CD4-positive, CD25-positive, alpha-beta regulatory T cell (primary cell): ENCODE data around the gene UBE3A. TPM values are rescaled to one million over a fixed set of nuclear protein-coding genes. Genes with fewer than 3 reads are reported as not detected.
"Not testable (repeated sequence)": the region's sequence is repeated elsewhere in the genome, so short reads cannot be mapped to it uniquely, and the experiment has no call there.

Experiments
- ATAC-seq, 2 donors: fragments of 150-1000 bp; cut with Tn5 transposase; one replicate each; pipeline ENCODE4 v1.10.0; 2021; ENCODE audit warnings: low read depth in 2 of 2, moderate number of reproducible peaks in 2 of 2, moderate library complexity in 1 of 2
- DNase-seq, 3 donors: peaks; one replicate each; pipeline versions ENCODE4 v3.0.0 to v3.0.0-alpha.2; 2012 to 2022; ENCODE audit warnings: mixed read lengths in 1 of 3
- H3K27ac ChIP-seq: one replicate; pipeline ENCODE4 v1.7.0; 2013; ENCODE audit warnings: mild to moderate bottlenecking, low read length; ENCODE audit not compliant: insufficient read depth, poor library complexity, severe bottlenecking
- H3K27me3 ChIP-seq: one replicate; pipeline ENCODE4 v1.7.0; 2013; ENCODE audit warnings: low read length; ENCODE audit not compliant: control insufficient read depth, insufficient read depth
- H3K36me3 ChIP-seq: one replicate; pipeline ENCODE4 v1.7.0; 2013; ENCODE audit warnings: mild to moderate bottlenecking, low read length, moderate library complexity; ENCODE audit not compliant: control insufficient read depth, insufficient read depth
- H3K4me1 ChIP-seq: 2 replicates; pipeline ENCODE4 v1.7.0; 2013; ENCODE audit warnings: mild to moderate bottlenecking, low read length; ENCODE audit not compliant: insufficient read depth, control insufficient read depth, poor library complexity, severe bottlenecking
- H3K4me3 ChIP-seq: one replicate; pipeline ENCODE4 v1.7.0; 2013; ENCODE audit warnings: low read depth, mild to moderate bottlenecking, low read length, moderate library complexity
- H3K9me3 ChIP-seq, 2 experiments: 1 replicate in 1 of 2; 2 replicates in 1 of 2; pipeline ENCODE4 v1.7.0; 2013; ENCODE audit warnings: low read length in 2 of 2, mild to moderate bottlenecking in 1 of 2, moderate library complexity in 1 of 2; ENCODE audit not compliant: control insufficient read depth in 2 of 2
- H3K27ac Mint-ChIP-seq, 3 donors: one replicate each; pipeline ENCODE4 v1.8.0; 2020 to 2022; ENCODE audit warnings: mild to moderate bottlenecking in 3 of 3, mixed read lengths in 3 of 3, moderate library complexity in 2 of 3
- H3K27me3 Mint-ChIP-seq: one replicate; pipeline ENCODE4 v1.8.0; 2022; ENCODE audit warnings: mild to moderate bottlenecking, mixed read lengths
- H3K36me3 Mint-ChIP-seq: one replicate; pipeline ENCODE4 v1.8.0; 2020; ENCODE audit warnings: mixed read lengths
- H3K4me1 Mint-ChIP-seq, 4 donors: one replicate each; pipeline ENCODE4 v1.8.0; 2020 to 2022; ENCODE audit warnings: mixed read lengths in 4 of 4, mild to moderate bottlenecking in 1 of 4
- H3K4me3 Mint-ChIP-seq, 4 donors: one replicate each; pipeline ENCODE4 v1.8.0; 2020 to 2022; ENCODE audit warnings: mild to moderate bottlenecking in 4 of 4, mixed read lengths in 4 of 4, moderate library complexity in 3 of 4
- H3K9me3 Mint-ChIP-seq, 7 donors: one replicate each; pipeline ENCODE4 v1.8.0; 2020 to 2022; ENCODE audit warnings: mixed read lengths in 7 of 7, mild to moderate bottlenecking in 3 of 7, moderate library complexity in 2 of 7
- polyA plus RNA-seq, 4 donors: library from polyadenylated mRNA; unstranded; fragments of 300-500 nt; fragmentation: Illumina TruSeq; gene quantifications; one replicate each; pipeline ENCODE4 v1.2.3, GENCODE V29; 2021
- total RNA-seq: library from RNA; stranded (reverse); gene quantifications from one replicate; pipeline ENCODE4 v1.2.3, GENCODE V29; 2022

Gene UBE3A
- total and polyA plus RNA-seq, 5 donors from 2014 or later = 88.6 to 109 (median 105) TPM

DNA sequence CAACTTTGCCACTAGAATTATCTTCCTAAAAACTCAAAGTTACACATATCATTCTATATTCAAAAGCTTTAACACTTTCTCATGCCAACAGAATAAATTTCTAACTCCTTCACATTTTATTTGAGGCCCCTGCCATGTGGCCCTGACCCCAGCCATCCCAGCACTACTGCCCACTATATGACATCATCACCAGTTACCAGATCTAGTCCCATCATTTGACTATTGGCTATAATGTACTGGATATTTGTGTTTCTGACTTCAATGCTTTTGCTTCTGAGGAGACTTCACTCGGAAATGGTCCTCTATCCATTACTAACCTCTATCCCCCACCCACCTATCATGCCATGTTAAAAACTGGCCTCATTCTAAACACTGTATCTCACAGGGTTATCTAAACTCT lies 23.6 kb downstream of the UBE3A start:
- Histone ChIP-seq H3K9me3 (peaks cover 16% of the 10 kb centered on the region in 2 experiments), H3K4me1 (no peaks in the 10 kb centered on the region), H3K27me3 (no peaks in the 10 kb centered on the region), H3K36me3 (peaks cover 13% of the 10 kb centered on the region), H3K27ac (no peak overlapping the region), H3K4me3 (no peak overlapping the region)
- Mint-ChIP-seq H3K4me3 (peak overlapping the region in 3 of 4 donors; percentile 19 to 34 (median 31)), H3K27ac (peak overlapping the region in 2 of 3 donors; percentile 54 to 75), H3K4me1 (peaks cover 56 to 92% (median 58%) of the 10 kb centered on the region in 4 donors), H3K36me3 (peaks cover 20% of the 10 kb centered on the region), H3K9me3 (peaks cover 1 to 8% (median 7%) of the 10 kb centered on the region in 7 donors), H3K27me3 (no peaks in the 10 kb centered on the region)
- no peak for ATAC-seq
- no peak for DNase-seq

DNA sequence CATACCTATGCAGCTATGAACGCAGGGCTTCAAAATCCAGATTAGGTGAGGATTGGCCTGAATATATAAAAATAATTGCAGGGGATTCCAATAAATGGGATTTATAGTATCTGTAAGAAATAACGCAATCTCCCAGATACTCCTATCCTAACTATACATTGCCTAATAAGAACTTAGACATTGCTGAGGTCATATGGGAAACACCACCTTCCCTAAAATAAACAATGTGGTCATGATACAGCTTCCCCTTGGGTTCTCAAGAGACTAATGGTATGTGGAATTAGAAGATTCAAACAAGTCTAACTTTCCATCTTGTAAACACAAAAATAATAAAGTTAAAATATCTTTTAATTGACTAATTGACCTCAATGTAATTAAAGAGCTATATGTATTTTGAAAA lies 28.2 kb downstream of the UBE3A start:
- no peak overlapping the region for H3K4me3 ChIP-seq
- no peaks in the 10 kb centered on the region for H3K27me3 Mint-ChIP-seq
- no peak overlapping the region for H3K27ac Mint-ChIP-seq
- H3K9me3 ChIP-seq = peaks cover 4 to 8% of the 10 kb centered on the region in 2 experiments
- peaks cover 9% of the 10 kb centered on the region for H3K36me3 ChIP-seq
- H3K27ac ChIP-seq = no peak overlapping the region
- ATAC-seq = no peak
- H3K4me1 ChIP-seq = no peaks in the 10 kb centered on the region
- H3K4me1 Mint-ChIP-seq = peaks cover 23 to 85% (median 41%) of the 10 kb centered on the region in 4 donors
- peaks cover 9% of the 10 kb centered on the region for H3K36me3 Mint-ChIP-seq
- H3K9me3 Mint-ChIP-seq = peaks cover 0 to 9% (median 0%) of the 10 kb centered on the region in 7 donors
- no peak for DNase-seq
- H3K4me3 Mint-ChIP-seq = no peak overlapping the region
- H3K27me3 ChIP-seq = no peaks in the 10 kb centered on the region

DNA sequence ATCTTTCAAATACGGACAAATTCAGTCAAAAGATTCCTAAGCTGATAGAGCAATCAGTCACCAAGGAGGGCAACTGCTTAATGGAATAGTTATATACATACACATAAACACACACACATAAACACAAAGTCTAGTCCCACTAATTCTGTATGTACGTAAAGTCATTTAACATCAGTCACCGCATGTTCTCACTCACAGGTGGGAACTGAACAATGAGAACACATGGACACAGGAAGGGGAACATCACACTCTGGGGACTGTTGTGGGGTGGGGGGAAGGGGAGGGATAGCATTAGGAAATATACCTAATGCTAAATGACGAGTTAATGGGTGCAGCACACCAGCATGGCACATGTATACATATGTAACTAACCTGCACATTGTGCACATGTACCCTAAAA lies 29.1 kb downstream of the UBE3A start:
- H3K36me3 Mint-ChIP-seq = peaks cover 18% of the 10 kb centered on the region
- H3K4me1 ChIP-seq, H3K4me3 ChIP-seq, H3K9me3 ChIP-seq, ATAC-seq, H3K27ac ChIP-seq, DNase-seq, H3K9me3 Mint-ChIP-seq, H3K27me3 ChIP-seq, H3K27me3 Mint-ChIP-seq: not testable (repeated sequence)
- H3K4me3 Mint-ChIP-seq = peak overlapping the region in 1 of 4 donors; percentile 64
- H3K4me1 Mint-ChIP-seq = peaks cover 16 to 76% (median 39%) of the 10 kb centered on the region in 4 donors
- H3K27ac Mint-ChIP-seq = peak overlapping the region in 2 of 3 donors; percentile 12 to 36
- H3K36me3 ChIP-seq = peaks cover 18% of the 10 kb centered on the region

DNA sequence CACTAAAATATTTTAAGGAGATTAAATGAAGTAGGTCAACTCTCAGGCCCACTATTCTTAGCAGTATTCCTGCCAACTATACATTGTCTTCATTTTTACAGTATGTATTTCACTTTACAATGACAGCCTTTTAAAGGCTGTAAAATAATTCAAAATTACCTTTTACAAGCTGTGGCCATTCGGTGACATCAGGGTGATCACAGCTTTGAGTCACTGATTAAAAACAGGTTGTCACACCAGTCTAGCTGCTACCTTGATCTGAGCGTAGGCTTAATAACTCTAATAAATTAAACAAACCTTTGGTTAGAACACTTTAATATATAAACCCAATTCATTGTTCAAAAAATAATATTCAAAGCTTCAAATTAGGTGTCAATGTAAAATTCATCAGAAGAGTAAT lies 29.9 kb downstream of the UBE3A start:
- Mint-ChIP-seq H3K9me3 (peaks cover 0 to 11% (median 7%) of the 10 kb centered on the region in 7 donors), H3K4me3 (no peak overlapping the region), H3K4me1 (peaks cover 8 to 68% (median 36%) of the 10 kb centered on the region in 4 donors), H3K36me3 (peaks cover 26% of the 10 kb centered on the region), H3K27me3 (no peaks in the 10 kb centered on the region), H3K27ac (no peak overlapping the region)
- DNase-seq (no peak), ATAC-seq (no peak)
- H3K4me3 ChIP-seq = peak overlapping the region; percentile 22
- H3K36me3 ChIP-seq = peaks cover 26% of the 10 kb centered on the region
- no peaks in the 10 kb centered on the region for H3K4me1 ChIP-seq
- no peaks in the 10 kb centered on the region for H3K27me3 ChIP-seq
- H3K9me3 ChIP-seq = peaks cover 0 to 9% of the 10 kb centered on the region in 2 experiments
- no peak overlapping the region for H3K27ac ChIP-seq

DNA sequence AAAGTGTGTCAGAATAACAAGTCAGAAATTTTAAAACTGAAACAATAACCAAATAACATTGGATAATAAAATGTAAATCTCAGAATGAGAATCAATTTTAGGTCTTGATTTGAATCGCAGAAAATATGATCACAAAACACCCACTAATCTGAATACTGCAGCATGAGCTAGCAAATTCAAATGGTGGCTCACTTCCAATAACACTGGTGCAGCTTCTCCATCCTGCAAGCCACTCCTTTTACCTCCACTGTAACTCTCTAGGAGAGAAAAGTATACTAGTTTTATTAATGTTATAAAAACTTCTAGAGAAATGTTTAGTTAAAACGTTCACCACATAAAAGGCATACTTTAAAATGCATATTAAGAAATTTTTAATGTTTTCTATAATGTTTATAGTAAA lies 30.4 kb downstream of the UBE3A start:
- no peak for ATAC-seq
- H3K4me3 Mint-ChIP-seq = no peak overlapping the region
- H3K27me3 Mint-ChIP-seq = no peaks in the 10 kb centered on the region
- H3K4me3 ChIP-seq = no peak overlapping the region
- H3K27ac ChIP-seq = no peak overlapping the region
- H3K27me3 ChIP-seq = no peaks in the 10 kb centered on the region
- H3K27ac Mint-ChIP-seq = no peak overlapping the region
- H3K9me3 ChIP-seq = peaks cover 0 to 8% of the 10 kb centered on the region in 2 experiments
- peaks cover 31% of the 10 kb centered on the region for H3K36me3 Mint-ChIP-seq
- no peaks in the 10 kb centered on the region for H3K4me1 ChIP-seq
- peaks cover 0 to 16% (median 5%) of the 10 kb centered on the region in 7 donors for H3K9me3 Mint-ChIP-seq
- peaks cover 4 to 63% (median 35%) of the 10 kb centered on the region in 4 donors for H3K4me1 Mint-ChIP-seq
- no peak for DNase-seq
- H3K36me3 ChIP-seq = peaks cover 31% of the 10 kb centered on the region

DNA sequence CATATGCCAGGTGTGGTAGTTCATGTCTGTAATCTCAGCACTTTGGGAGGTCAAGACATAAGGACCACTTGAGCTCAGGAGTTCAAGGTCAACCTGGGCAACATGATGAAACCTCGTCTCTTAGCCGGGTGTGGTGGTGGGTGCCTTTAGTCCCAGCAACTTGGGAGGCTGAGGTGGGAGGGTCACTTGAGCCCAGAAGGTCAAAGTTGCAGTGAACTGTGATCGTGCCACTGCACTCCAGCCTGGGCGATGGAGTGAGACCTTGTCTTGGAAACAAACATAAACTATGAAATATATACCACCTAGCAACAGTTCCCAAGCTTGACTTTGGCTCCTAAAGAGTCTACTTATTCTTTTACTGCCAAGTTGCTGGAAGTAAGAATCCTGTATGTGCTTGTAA lies 30.9 kb downstream of the UBE3A start:
- Histone ChIP-seq H3K9me3 (peaks cover 0 to 8% of the 10 kb centered on the region in 2 experiments), H3K27ac (no peak overlapping the region), H3K4me3 (no peak overlapping the region), H3K27me3 (no peaks in the 10 kb centered on the region), H3K4me1 (no peaks in the 10 kb centered on the region), H3K36me3 (peaks cover 36% of the 10 kb centered on the region)
- Mint-ChIP-seq H3K4me3 (no peak overlapping the region), H3K36me3 (peaks cover 36% of the 10 kb centered on the region), H3K27ac (no peak overlapping the region), H3K9me3 (peaks cover 0 to 16% (median 5%) of the 10 kb centered on the region in 7 donors), H3K27me3 (no peaks in the 10 kb centered on the region), H3K4me1 (peaks cover 0 to 58% (median 34%) of the 10 kb centered on the region in 4 donors)
- DNase-seq (no peak), ATAC-seq (no peak)

DNA sequence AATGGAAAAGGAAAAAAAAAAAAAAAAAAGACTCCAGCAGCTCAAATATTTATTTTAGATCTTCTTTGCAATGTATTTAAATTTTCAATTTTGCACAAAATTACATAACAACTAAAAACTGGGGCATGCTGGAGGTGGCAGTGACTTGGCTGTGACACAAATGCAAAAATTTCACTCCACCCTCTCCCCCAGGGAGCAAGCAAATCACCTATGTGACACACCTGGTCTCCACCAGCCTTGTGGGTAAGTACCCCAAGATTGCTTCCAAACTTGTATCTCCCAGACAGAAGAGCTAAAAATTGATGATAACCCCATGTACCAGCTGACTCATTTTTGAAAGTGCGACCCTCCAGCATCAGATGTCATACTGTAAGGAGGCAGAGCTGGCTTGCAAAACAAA lies 32.0 kb downstream of the UBE3A start:
- Histone ChIP-seq H3K36me3 (peaks cover 46% of the 10 kb centered on the region), H3K27me3 (no peaks in the 10 kb centered on the region), H3K27ac (no peak overlapping the region), H3K4me3 (no peak overlapping the region), H3K4me1 (no peaks in the 10 kb centered on the region), H3K9me3 (peaks cover 0 to 8% of the 10 kb centered on the region in 2 experiments)
- Mint-ChIP-seq H3K36me3 (peaks cover 43% of the 10 kb centered on the region), H3K27ac (peak overlapping the region in 1 of 3 donors; percentile 47), H3K27me3 (no peaks in the 10 kb centered on the region), H3K4me3 (peak overlapping the region in 1 of 4 donors; percentile 25), H3K9me3 (peaks cover 0 to 18% (median 8%) of the 10 kb centered on the region in 7 donors), H3K4me1 (peaks cover 0 to 53% (median 31%) of the 10 kb centered on the region in 4 donors)
- ATAC-seq (no peak), DNase-seq (no peak)

DNA sequence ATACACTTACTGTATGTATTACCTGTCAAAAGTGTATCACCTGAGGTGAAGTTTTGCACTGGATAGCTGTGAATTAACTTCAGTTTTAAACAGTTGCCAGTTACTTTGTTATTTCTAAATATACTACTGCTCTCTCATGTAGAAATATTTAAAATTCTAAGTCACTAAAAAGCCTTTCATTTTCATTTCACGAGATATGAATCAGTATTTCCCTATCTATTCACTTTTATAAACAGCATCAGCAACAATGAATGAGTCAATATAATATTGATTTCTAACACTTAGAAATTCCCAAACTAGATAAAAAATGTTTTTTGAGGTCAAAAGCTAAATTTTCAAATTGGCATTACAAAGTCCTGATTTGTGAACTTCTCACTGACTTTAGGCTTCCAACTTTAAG lies 32.6 kb downstream of the UBE3A start:
- no peaks in the 10 kb centered on the region for H3K27me3 ChIP-seq
- H3K4me3 ChIP-seq = no peak overlapping the region
- no peak overlapping the region for H3K27ac ChIP-seq
- no peak for ATAC-seq
- Mint-ChIP-seq H3K27ac (no peak overlapping the region), H3K36me3 (peaks cover 49% of the 10 kb centered on the region), H3K27me3 (no peaks in the 10 kb centered on the region), H3K4me1 (peaks cover 0 to 47% (median 33%) of the 10 kb centered on the region in 4 donors), H3K9me3 (peaks cover 0 to 18% (median 8%) of the 10 kb centered on the region in 7 donors), H3K4me3 (no peak overlapping the region)
- no peaks in the 10 kb centered on the region for H3K4me1 ChIP-seq
- peaks cover 46% of the 10 kb centered on the region for H3K36me3 ChIP-seq
- H3K9me3 ChIP-seq = peaks cover 0 to 8% of the 10 kb centered on the region in 2 experiments
- no peak for DNase-seq
